ENCODE data around the gene SORCS3. TPM values are rescaled to one million over a fixed set of nuclear protein-coding genes. Genes with fewer than 3 reads are reported as not detected.

Gene SORCS3
- total and polyA plus RNA-seq, 4 donors: 0.93 TPM; not detected in 3

- Histone ChIP-seq H3K27ac (ENCODE audit: low read depth in 1 of 2, low read length in 2 of 2) (no peak overlapping the region), H3K27me3 (ENCODE audit: control insufficient read depth in 4 of 4, insufficient read depth in 4 of 4, low read length in 3 of 4) (no peaks in the 10 kb centered on the region), H3K4me3 (ENCODE audit: low read depth in 1 of 3, low read length in 3 of 3) (no peak overlapping the region), H3K36me3 (ENCODE audit: control insufficient read depth in 4 of 4, insufficient read depth in 3 of 4, low read depth in 1 of 4, low read length in 3 of 4) (no peaks in the 10 kb centered on the region), H3K9me3 (ENCODE audit: control insufficient read depth in 4 of 4, low read length in 3 of 4) (no peaks in the 10 kb centered on the region), H3K4me1 (ENCODE audit: control insufficient read depth in 4 of 4, insufficient read depth in 4 of 4, low read length in 3 of 4) (no peaks in the 10 kb centered on the region), H3K9ac (ENCODE audit: low read depth in 1 of 2, low read length in 2 of 2) (no peak overlapping the region)
- peak; percentile 41 for DNase-seq (ENCODE audit: low spot score)
- 27% methylated on average over 5 of the region's 5 CpGs for WGBS
- TF ChIP-seq RAD21 (IDR thresholded peaks at IDR 0.05) (peak in 1 of 2 donors; percentile 47), CTCF (IDR thresholded peaks at IDR 0.05; ENCODE audit: low read depth, low read length, missing input control) (no peak)
Measured at GRCh38 chr10:105063796-105064195, 422.7 kb downstream of the SORCS3 start.

- Histone ChIP-seq H3K27ac (ENCODE audit: low read depth in 1 of 2, low read length in 2 of 2) (no peak overlapping the region), H3K36me3 (ENCODE audit: control insufficient read depth in 4 of 4, insufficient read depth in 3 of 4, low read depth in 1 of 4, low read length in 3 of 4) (no peaks in the 10 kb centered on the region), H3K27me3 (ENCODE audit: control insufficient read depth in 4 of 4, insufficient read depth in 4 of 4, low read length in 3 of 4) (no peaks in the 10 kb centered on the region), H3K4me1 (ENCODE audit: control insufficient read depth in 4 of 4, insufficient read depth in 4 of 4, low read length in 3 of 4) (no peaks in the 10 kb centered on the region), H3K4me3 (ENCODE audit: low read depth in 1 of 3, low read length in 3 of 3) (no peak overlapping the region), H3K9ac (ENCODE audit: low read depth in 1 of 2, low read length in 2 of 2) (no peak overlapping the region), H3K9me3 (ENCODE audit: control insufficient read depth in 4 of 4, low read length in 3 of 4) (no peaks in the 10 kb centered on the region)
- no peak for TF ChIP-seq FOXA1 (IDR thresholded peaks at IDR 0.05)
- no peak for TF ChIP-seq REST (IDR thresholded peaks at IDR 0.05)
- no peak for TF ChIP-seq HNF4A (conservative IDR thresholded peaks at IDR 0.05)
- TF ChIP-seq ATF3 (IDR thresholded peaks at IDR 0.05): no peak
- DNase-seq (ENCODE audit: low spot score): no peak
- WGBS: 81% methylated on average over 3 of the region's 3 CpGs
Measured at GRCh38 chr10:105068497-105068896, 427.4 kb downstream of the SORCS3 start.

- Histone ChIP-seq H3K9me3 (ENCODE audit: control insufficient read depth in 4 of 4, low read length in 3 of 4) (no peaks in the 10 kb centered on the region), H3K4me1 (ENCODE audit: control insufficient read depth in 4 of 4, insufficient read depth in 4 of 4, low read length in 3 of 4) (no peaks in the 10 kb centered on the region), H3K4me3 (ENCODE audit: low read depth in 1 of 3, low read length in 3 of 3) (no peak overlapping the region), H3K27ac (ENCODE audit: low read depth in 1 of 2, low read length in 2 of 2) (no peak overlapping the region), H3K9ac (ENCODE audit: low read depth in 1 of 2, low read length in 2 of 2) (no peak overlapping the region), H3K36me3 (ENCODE audit: control insufficient read depth in 4 of 4, insufficient read depth in 3 of 4, low read depth in 1 of 4, low read length in 3 of 4) (no peaks in the 10 kb centered on the region), H3K27me3 (ENCODE audit: control insufficient read depth in 4 of 4, insufficient read depth in 4 of 4, low read length in 3 of 4) (no peaks in the 10 kb centered on the region)
- no peak for DNase-seq (ENCODE audit: low spot score)
- 75% methylated on average over 1 of the region's 1 CpG for WGBS
- no peak for TF ChIP-seq YY1 (IDR thresholded peaks at IDR 0.05)
- no peak for TF ChIP-seq GABPA (IDR thresholded peaks at IDR 0.05 in 1 of 2, conservative IDR thresholded peaks at IDR 0.05 in 1 of 2)
- TF ChIP-seq HNF4G (IDR thresholded peaks at IDR 0.05): no peak
- TF ChIP-seq MAX (IDR thresholded peaks at IDR 0.05): no peak
- no peak for TF ChIP-seq FOXA1 (IDR thresholded peaks at IDR 0.05)
- no peak for TF ChIP-seq RAD21 (IDR thresholded peaks at IDR 0.05)
- no peak for TF ChIP-seq SP1 (IDR thresholded peaks at IDR 0.05)
- no peak for TF ChIP-seq REST (IDR thresholded peaks at IDR 0.05)
- no peak for TF ChIP-seq EGR1 (IDR thresholded peaks at IDR 0.05; ENCODE audit: low read depth in 2 of 2)
- TF ChIP-seq CTCF (IDR thresholded peaks at IDR 0.05; ENCODE audit: low read depth, low read length, missing input control): no peak
- no peak for TF ChIP-seq ZBTB33 (IDR thresholded peaks at IDR 0.05)
Measured at GRCh38 chr10:105070249-105070648, 429.2 kb downstream of the SORCS3 start.
